Gastrocnemius medialis (tissue), 4 donors: Measurements from ENCODE around the gene FXR2. TPM values are rescaled to one million over a fixed set of nuclear protein-coding genes. Genes with fewer than 3 reads are reported as not detected.

Experiments
- ATAC-seq, 2 donors: fragments of 150-250 bp; one replicate each; pipeline ENCODE4 v1.9.1; 2016
- DNase-seq, 2 donors: peaks; one replicate each; pipeline ENCODE4 v3.0.0-alpha.2; 2019
- H3K27ac ChIP-seq, 4 donors: fragments of 200-600 bp; sonication (generic); 1 replicate in 1 of 4; 2 replicates in 3 of 4; pipeline ENCODE4 v1.5.1; 2016 to 2018; ENCODE audit warnings: mild to moderate bottlenecking in 2 of 4, moderate library complexity in 1 of 4
- H3K27me3 ChIP-seq, 3 donors: fragments of 200-600 bp; sonication (generic) in 2 of 3; 1 replicate in 1 of 3; 2 replicates in 2 of 3; pipeline versions ENCODE4 v1.5.1 to v1.6.0; 2016 to 2019; ENCODE audit warnings: mild to moderate bottlenecking in 1 of 3, moderate library complexity in 1 of 3
- H3K36me3 ChIP-seq, 2 donors: fragments of 200-600 bp; sonication (generic) in 1 of 2; one replicate each; pipeline ENCODE4 v1.5.1; 2017 to 2018
- H3K4me1 ChIP-seq, 2 donors: fragments of 200-600 bp; sonication (generic) in 1 of 2; one replicate each; pipeline ENCODE4 v1.5.1; 2016 to 2017; ENCODE audit warnings: mild to moderate bottlenecking in 2 of 2
- H3K4me3 ChIP-seq, 4 donors: fragments of 200-600 bp; sonication (generic) in 3 of 4; 1 replicate in 1 of 4; 2 replicates in 3 of 4; pipeline ENCODE4 v1.5.1; 2016 to 2019; ENCODE audit warnings: mild to moderate bottlenecking in 2 of 4
- H3K9me3 ChIP-seq, 3 donors: fragments of 200-600 bp; sonication (generic) in 2 of 3; 1 replicate in 1 of 3; 2 replicates in 2 of 3; pipeline ENCODE4 v1.5.1; 2016 to 2019
- POLR2A ChIP-seq, 2 donors: fragments of 450-650 bp; IDR thresholded peaks; one replicate each; pipeline ENCODE4 v1.6.1; 2017; ENCODE audit warnings: antibody characterized with exemption in 2 of 2, mild to moderate bottlenecking in 2 of 2, moderate library complexity in 2 of 2
- in situ Hi-C, 4 donors: fragments of 200-750 bp; cut with MboI; loops; one replicate each; pipeline versions ENCODE4 v1.15.0 to v1.8.0; 2017; ENCODE audit warnings: low sequenced_read_pairs in 4 of 4
- intact Hi-C: fragments of 100-400 bp; cut with DNase I; formaldehyde crosslinking; loops from one replicate; pipeline ENCODE4 v1.15.1; 2023; ENCODE audit warnings: low total_unique reads
- total RNA-seq, 4 donors: library from RNA; depleted of rRNA; stranded (reverse); fragments of >200 nt; gene quantifications; one replicate each; pipeline versions ENCODE4 v1.1.0 to v1.2.3, GENCODE V29; 2016
- TF ChIP-seq, protein P1 (sequence below), 5 experiments: fragments of 450-650 bp in 3 of 5; fragments of 200-600 bp in 2 of 5; sonication (generic) in 2 of 5; IDR thresholded peaks in 4 of 5; conservative IDR thresholded peaks in 1 of 5; 1 replicate in 4 of 5; 2 replicates in 1 of 5; pipeline ENCODE4 v1.5.1; 2016 to 2019; ENCODE audit warnings: antibody characterized with exemption in 5 of 5, mild to moderate bottlenecking in 3 of 5, moderate library complexity in 3 of 5

Gene FXR2
- total RNA-seq, 4 donors from 2014 or later, result 100 to 174 (median 140) TPM

- no peak for ATAC-seq
- in situ Hi-C loops, result no loop called here
- Histone ChIP-seq H3K4me1 (peaks cover 26 to 38% of the 10 kb centered on the region in 2 donors), H3K4me3 (peak overlapping the region; percentile 42 to 59 (median 50)), H3K36me3 (peaks cover 0 to 50% of the 10 kb centered on the region in 2 donors), H3K27ac (peak overlapping the region; percentile 64 to 81 (median 78)), H3K9me3 (no peaks in the 10 kb centered on the region), H3K27me3 (no peaks in the 10 kb centered on the region)
- DNase-seq, result no peak
- intact Hi-C loops, result loop anchor here (2.0 kb wide), 1 partner anchor 28 kb away; the partner anchor contains the start of gene SENP3
- TF ChIP-seq, protein P1, sequence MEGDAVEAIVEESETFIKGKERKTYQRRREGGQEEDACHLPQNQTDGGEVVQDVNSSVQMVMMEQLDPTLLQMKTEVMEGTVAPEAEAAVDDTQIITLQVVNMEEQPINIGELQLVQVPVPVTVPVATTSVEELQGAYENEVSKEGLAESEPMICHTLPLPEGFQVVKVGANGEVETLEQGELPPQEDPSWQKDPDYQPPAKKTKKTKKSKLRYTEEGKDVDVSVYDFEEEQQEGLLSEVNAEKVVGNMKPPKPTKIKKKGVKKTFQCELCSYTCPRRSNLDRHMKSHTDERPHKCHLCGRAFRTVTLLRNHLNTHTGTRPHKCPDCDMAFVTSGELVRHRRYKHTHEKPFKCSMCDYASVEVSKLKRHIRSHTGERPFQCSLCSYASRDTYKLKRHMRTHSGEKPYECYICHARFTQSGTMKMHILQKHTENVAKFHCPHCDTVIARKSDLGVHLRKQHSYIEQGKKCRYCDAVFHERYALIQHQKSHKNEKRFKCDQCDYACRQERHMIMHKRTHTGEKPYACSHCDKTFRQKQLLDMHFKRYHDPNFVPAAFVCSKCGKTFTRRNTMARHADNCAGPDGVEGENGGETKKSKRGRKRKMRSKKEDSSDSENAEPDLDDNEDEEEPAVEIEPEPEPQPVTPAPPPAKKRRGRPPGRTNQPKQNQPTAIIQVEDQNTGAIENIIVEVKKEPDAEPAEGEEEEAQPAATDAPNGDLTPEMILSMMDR (IDR thresholded peaks at IDR 0.05 in 4 of 5, conservative IDR thresholded peaks at IDR 0.05 in 1 of 5), result no peak
- TF ChIP-seq POLR2A (IDR thresholded peaks at IDR 0.05), result no peak
These were observed 26.0 kb downstream of the FXR2 start for GRCh38 chr17:7588553-7589203.

DNA sequence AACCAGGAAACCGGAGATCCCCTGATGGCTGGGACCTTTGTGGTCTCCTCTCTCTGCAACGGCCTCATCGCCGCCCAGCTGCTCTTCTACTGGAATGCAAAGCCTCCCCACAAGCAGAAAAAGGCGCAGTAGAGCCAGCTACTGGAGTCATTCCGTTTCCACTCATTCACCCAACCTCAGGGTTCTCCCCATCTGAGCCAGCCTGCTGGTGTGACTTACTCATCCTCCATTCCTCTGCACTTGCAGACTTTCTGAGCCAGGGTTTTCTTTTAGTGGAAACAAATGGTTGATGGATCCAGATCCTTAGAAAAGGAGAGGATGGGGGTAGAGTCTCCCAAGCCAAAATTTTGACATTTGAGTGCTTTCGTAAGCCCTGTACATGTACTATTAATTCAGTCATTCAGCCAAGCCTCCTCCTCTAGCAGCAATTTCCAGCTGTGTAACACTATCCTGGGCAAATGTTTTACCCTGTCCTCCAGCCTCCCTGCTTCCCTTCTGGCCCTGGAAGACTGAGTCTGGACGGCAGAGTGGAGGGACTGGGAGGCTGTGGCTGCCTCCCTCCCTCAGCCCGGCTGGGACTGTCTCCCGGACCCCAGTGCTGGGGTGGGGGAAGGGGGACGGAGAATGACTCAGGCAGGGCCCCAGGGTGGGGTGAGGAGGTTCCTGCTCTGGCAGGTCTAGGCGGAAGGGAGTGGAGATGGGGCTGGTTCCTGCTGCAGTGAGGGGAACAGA lies 27.1 kb downstream of the FXR2 start:
- intact Hi-C loops (loop anchor here (2.0 kb wide), 1 partner anchor 27 kb away; the partner anchor contains the start of gene SENP3), in situ Hi-C loops (no loop called here)
- no peak overlapping the region for H3K4me3 ChIP-seq
- no peaks in the 10 kb centered on the region for H3K9me3 ChIP-seq
- no peaks in the 10 kb centered on the region for H3K27me3 ChIP-seq
- DNase-seq (no peak), ATAC-seq (no peak)
- peaks cover 0 to 40% of the 10 kb centered on the region in 2 donors for H3K36me3 ChIP-seq
- TF ChIP-seq, protein P1 (IDR thresholded peaks at IDR 0.05 in 4 of 5, conservative IDR thresholded peaks at IDR 0.05 in 1 of 5), result no peak
- H3K4me1 ChIP-seq, result peaks cover 34 to 45% of the 10 kb centered on the region in 2 donors
- peak overlapping the region in 3 of 4 donors; percentile 37 to 81 (median 81) for H3K27ac ChIP-seq

GRCh38 chr17:7586673-7587419 lies 27.9 kb downstream of the FXR2 start:
- DNase-seq (peak in 1 of 2 donors; percentile 52), ATAC-seq (no peak)
- intact Hi-C loops (no loop called here), in situ Hi-C loops (no loop called here)
- Histone ChIP-seq H3K4me3 (no peak overlapping the region), H3K4me1 (peaks cover 42 to 53% of the 10 kb centered on the region in 2 donors), H3K27ac (peak overlapping the region in 3 of 4 donors; percentile 2 to 62 (median 20)), H3K9me3 (no peaks in the 10 kb centered on the region), H3K27me3 (no peaks in the 10 kb centered on the region), H3K36me3 (peaks cover 0 to 32% of the 10 kb centered on the region in 2 donors)
- TF ChIP-seq, protein P1 (IDR thresholded peaks at IDR 0.05 in 4 of 5, conservative IDR thresholded peaks at IDR 0.05 in 1 of 5), result peak in 1 of 5 experiments; percentile 13
- TF ChIP-seq POLR2A (IDR thresholded peaks at IDR 0.05), result no peak

DNA sequence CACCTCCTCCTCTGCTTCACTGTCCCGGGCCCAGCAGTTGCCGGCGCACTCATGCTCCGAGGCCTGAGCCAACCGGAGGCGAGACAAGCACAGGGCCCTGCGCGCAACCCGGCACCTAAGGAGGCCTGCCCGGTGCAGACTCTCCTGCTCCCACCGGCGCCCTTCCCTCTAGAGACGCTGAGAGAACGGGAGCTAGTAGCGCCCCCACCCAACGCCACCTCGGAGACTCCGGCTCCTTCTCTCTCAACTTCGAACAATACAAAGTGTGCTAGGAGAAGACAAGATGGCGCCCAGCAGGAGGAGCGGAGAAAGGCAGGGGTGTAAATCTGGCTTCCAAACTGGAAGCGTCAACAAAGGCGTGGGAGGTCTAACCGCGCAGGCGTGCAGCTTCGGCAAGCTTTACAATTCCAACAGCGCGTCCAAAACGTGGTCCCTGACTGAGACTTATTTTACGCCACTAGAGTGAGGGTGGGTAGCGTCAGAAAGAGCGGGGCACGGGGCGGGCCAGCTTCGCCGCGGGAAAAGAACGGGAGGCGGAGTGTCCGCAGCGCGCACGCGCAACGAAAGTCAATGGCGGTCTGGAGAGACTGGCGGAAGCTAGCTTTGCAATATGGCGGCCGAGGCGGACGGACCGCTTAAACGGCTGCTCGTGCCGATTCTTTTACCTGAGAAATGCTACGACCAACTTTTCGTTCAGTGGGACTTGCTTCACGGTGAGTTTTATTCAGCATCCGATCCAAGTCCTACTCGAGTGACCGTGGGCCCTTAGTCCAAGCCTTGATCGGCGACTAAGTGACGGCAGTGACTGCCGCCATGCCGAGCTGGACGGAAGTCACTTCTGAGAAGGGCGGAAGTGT lies 31.2 kb downstream of the FXR2 start, which contains the start of gene MPDU1:
TSS of gene MPDU1 (plus strand) at position 600 of the 857 bp plus-strand sequence. CDS start at position 611, 11 bp downstream.
- in situ Hi-C loops, result no loop called here
- Histone ChIP-seq H3K27ac (peak within 1 kb of the TSS; percentile 98 to 100 (median 99)), H3K4me1 (peaks cover 56 to 59% of the 10 kb centered on the region in 2 donors), H3K36me3 (peaks cover 0 to 24% of the 10 kb centered on the region in 2 donors), H3K27me3 (no peaks in the 10 kb centered on the region), H3K4me3 (peak within 1 kb of the TSS; percentile 67 to 84 (median 68)), H3K9me3 (no peaks in the 10 kb centered on the region)
- TF ChIP-seq, protein P1 (IDR thresholded peaks at IDR 0.05 in 4 of 5, conservative IDR thresholded peaks at IDR 0.05 in 1 of 5), result no peak
- peak; percentile 54 to 73 for TF ChIP-seq POLR2A (IDR thresholded peaks at IDR 0.05)
- ATAC-seq (peak; percentile 87), DNase-seq (peak; percentile 95 to 97)
- intact Hi-C loops, result no loop called here
